Activated CD4-positive, alpha-beta T cell treated with anti-CD3 and anti-CD28 coated beads, Interleukin-2, amount 10 ng/mL, durations not matched to agents 7 days and 5 days (primary cell): Measurements from ENCODE around the gene NR1D2. TPM values are rescaled to one million over a fixed set of nuclear protein-coding genes. Genes with fewer than 3 reads are reported as not detected.
"Not testable (repeated sequence)": the region's sequence is repeated elsewhere in the genome, so short reads cannot be mapped to it uniquely, and the experiment has no call there.

ENCODE experiments used
- CTCF ChIA-PET: fragments of 350-600 bp; sonication (Branson Sonifier 250); formaldehyde crosslinking; loops from one replicate; lab custom pipeline; 2021; ENCODE audit warnings: antibody characterized with exemption; lab: Charles Lee
- POLR2A ChIA-PET: fragments of 350-600 bp; sonication (Branson Sonifier 250); formaldehyde crosslinking; loops from one replicate; lab custom pipeline; 2021; ENCODE audit warnings: antibody characterized with exemption; lab: Charles Lee
- DNase-seq: peaks from one replicate; pipeline ENCODE4 v3.0.0-alpha.2; 2020
- H3K27ac Mint-ChIP-seq: one replicate; pipeline ENCODE4 v1.8.0; 2021; ENCODE audit warnings: mild to moderate bottlenecking, moderate library complexity, mixed read lengths
- H3K27me3 Mint-ChIP-seq: one replicate; pipeline ENCODE4 v1.8.0; 2021; ENCODE audit warnings: mixed read lengths
- H3K36me3 Mint-ChIP-seq: one replicate; pipeline ENCODE4 v1.8.0; 2021; ENCODE audit warnings: low read depth, mixed read lengths
- H3K4me1 Mint-ChIP-seq: one replicate; pipeline ENCODE4 v1.8.0; 2021; ENCODE audit warnings: mixed read lengths
- H3K4me3 Mint-ChIP-seq: one replicate; pipeline ENCODE4 v1.8.0; 2021; ENCODE audit warnings: mild to moderate bottlenecking, moderate library complexity, mixed read lengths
- H3K9me3 Mint-ChIP-seq: one replicate; pipeline ENCODE4 v1.8.0; 2021; ENCODE audit warnings: mixed read lengths
- total RNA-seq, 2 experiments: library from RNA; stranded (reverse); gene quantifications; one replicate each; pipeline ENCODE4 v1.2.3, GENCODE V29; 2021

The NR1D2 gene
- total RNA-seq, 2 experiments from 2014 or later = 5.9 TPM

- Mint-ChIP-seq H3K4me1 (peaks cover 6% of the 10 kb centered on the region), H3K9me3 (no peaks in the 10 kb centered on the region), H3K4me3 (no peak overlapping the region), H3K27me3 (peaks cover 15% of the 10 kb centered on the region), H3K36me3 (no peaks in the 10 kb centered on the region), H3K27ac (no peak overlapping the region)
- CTCF ChIA-PET = no interaction called here
- DNase-seq = no peak
- POLR2A ChIA-PET = no interaction called here
These were observed 57.0 kb downstream of the NR1D2 start for GRCh38 chr3:24002129-24002528.

GRCh38 chr3:24003466-24003865 is 58.4 kb downstream of the NR1D2 start:
- H3K27me3 Mint-ChIP-seq = peaks cover 15% of the 10 kb centered on the region
- CTCF ChIA-PET = interaction anchor here (1.5 kb wide), 1 partner anchor 31 kb away, joined by 3 read pairs; no protein-coding TSS in a partner anchor
- no peaks in the 10 kb centered on the region for H3K9me3 Mint-ChIP-seq
- no peak for DNase-seq
- no peak overlapping the region for H3K4me3 Mint-ChIP-seq
- POLR2A ChIA-PET = no interaction called here
- peaks cover 6% of the 10 kb centered on the region for H3K4me1 Mint-ChIP-seq
- no peaks in the 10 kb centered on the region for H3K36me3 Mint-ChIP-seq
- no peak overlapping the region for H3K27ac Mint-ChIP-seq

DNA sequence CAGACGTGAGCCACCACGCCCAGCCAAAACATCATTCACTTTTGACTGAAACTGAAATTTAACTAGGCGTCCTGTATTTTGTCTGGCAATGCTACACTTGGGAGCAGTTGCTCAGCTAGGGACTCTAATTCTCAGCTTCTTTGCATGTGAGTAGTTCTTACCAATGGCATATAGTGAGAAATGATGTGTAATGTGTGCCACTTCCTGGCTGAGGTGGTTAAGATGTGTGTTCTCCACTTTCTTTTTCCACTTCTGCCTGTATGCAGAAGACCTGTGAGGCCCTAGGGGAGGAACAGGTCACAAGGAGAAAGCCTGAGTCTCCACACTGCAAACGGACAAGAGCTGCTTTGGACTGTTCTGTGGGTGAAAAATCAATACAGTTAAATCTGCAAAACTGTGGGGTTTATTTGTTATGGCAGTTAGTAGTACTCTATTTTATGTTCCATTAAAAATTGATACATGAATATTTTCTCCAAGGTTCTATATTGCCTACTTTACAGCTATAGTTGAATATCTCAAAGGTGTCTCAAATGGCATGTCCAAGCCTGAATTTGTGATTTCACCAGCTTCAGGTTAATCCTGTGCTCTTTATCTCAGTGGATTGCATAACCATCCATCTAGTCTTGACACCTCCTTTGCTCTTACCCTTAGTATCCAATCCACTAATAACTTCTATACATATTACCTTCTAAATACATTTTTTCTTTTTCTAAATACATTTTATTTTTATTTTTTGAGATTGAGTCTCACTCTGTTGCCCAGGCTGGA is 59.3 kb downstream of the NR1D2 start:
- Mint-ChIP-seq H3K27me3 (peaks cover 11% of the 10 kb centered on the region), H3K4me3 (no peak overlapping the region), H3K9me3 (no peaks in the 10 kb centered on the region), H3K27ac (no peak overlapping the region), H3K4me1 (peaks cover 5% of the 10 kb centered on the region), H3K36me3 (no peaks in the 10 kb centered on the region)
- ChIA-PET POLR2A (no interaction called here), CTCF (interaction anchor here (1.5 kb wide), 1 partner anchor 31 kb away, joined by 3 read pairs; no protein-coding TSS in a partner anchor)
- peak; percentile 26 for DNase-seq

DNA sequence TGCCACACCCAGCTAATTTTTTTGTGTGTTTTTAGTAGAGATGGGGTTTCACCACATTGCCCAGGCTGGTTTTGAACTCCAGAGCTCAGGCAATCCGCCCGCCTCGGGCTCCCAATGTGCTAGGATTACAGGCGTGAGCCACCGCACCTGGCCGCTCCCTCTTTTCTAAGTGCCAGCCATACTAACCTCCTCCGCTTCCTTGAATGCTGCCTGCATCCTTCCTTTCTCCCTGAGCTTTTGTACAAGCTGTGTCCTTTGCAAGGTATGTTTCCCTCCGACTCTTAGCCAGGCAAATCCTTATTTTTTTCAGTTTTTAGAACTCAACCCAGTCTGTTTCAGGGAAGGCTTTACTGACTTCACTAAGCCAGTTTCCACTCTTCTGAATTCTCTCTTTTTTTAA is 60.6 kb downstream of the NR1D2 start:
- CTCF ChIA-PET = no interaction called here
- no peaks in the 10 kb centered on the region for H3K9me3 Mint-ChIP-seq
- DNase-seq = no peak
- no peak overlapping the region for H3K4me3 Mint-ChIP-seq
- POLR2A ChIA-PET = no interaction called here
- no peaks in the 10 kb centered on the region for H3K36me3 Mint-ChIP-seq
- no peak overlapping the region for H3K27ac Mint-ChIP-seq
- H3K27me3 Mint-ChIP-seq = peaks cover 6% of the 10 kb centered on the region
- peaks cover 5% of the 10 kb centered on the region for H3K4me1 Mint-ChIP-seq

DNA sequence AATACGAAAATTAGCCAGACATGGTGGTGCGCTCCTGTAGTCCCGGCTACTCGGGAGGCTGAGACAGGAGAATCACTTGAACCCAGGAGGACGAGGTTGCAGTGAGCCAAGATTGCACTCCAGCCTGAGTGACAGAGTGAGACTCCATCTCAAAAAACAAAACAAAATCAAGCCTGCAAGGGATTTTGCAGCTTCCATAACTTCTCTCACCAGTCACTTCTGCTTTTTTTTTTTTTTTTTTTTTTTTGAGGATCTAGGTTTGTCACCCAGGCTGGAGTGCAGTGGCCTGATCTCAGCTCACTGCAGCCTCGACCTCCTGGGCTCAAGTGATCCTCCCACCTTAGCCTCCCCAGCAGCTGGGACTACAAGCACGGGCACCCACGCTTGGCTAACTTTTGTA is 65.7 kb downstream of the NR1D2 start:
- H3K4me3 Mint-ChIP-seq, DNase-seq, H3K27me3 Mint-ChIP-seq, H3K9me3 Mint-ChIP-seq, H3K27ac Mint-ChIP-seq, H3K36me3 Mint-ChIP-seq, POLR2A ChIA-PET, H3K4me1 Mint-ChIP-seq: not testable (repeated sequence)
- CTCF ChIA-PET = interaction anchor here (0.6 kb wide), 1 partner anchor 672 kb away, joined by 5 read pairs; no protein-coding TSS in a partner anchor

DNA sequence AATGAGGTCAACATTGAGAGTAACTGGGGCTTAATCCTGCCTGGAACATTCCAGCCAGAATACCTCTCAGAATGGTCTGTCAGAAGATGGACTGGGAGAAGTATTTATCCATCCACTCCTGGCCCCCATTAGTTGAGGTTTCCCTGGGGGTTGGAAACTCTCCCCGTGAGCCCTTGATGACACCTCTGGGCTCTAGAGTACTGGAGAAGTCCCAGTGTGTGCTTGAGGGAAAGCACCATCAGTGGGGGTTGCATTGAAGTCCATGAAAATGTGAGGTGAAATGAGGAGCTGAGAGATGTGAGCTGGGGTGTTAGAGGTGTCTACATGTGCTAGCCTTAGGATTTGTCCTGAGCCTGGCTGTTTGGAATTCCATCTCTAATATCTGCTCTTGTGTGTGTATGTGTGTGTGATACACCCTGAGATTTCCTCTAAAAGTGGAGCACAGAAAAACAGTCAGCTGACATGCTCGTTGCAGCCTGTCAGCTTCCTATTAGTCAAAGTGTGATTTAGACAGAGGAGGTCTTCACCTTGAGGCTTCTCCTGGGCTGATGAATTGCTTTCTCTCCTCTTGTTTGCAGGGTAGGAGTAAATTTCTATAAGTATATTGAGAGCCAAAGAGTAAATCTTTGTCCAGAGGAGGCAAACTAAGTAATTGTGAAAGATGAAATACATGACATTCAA is 67.6 kb downstream of the NR1D2 start:
- Mint-ChIP-seq H3K36me3 (no peaks in the 10 kb centered on the region), H3K9me3 (no peaks in the 10 kb centered on the region), H3K27me3 (no peaks in the 10 kb centered on the region), H3K27ac (no peak overlapping the region), H3K4me3 (no peak overlapping the region), H3K4me1 (no peaks in the 10 kb centered on the region)
- CTCF ChIA-PET = no interaction called here
- no peak for DNase-seq
- POLR2A ChIA-PET = no interaction called here

DNA sequence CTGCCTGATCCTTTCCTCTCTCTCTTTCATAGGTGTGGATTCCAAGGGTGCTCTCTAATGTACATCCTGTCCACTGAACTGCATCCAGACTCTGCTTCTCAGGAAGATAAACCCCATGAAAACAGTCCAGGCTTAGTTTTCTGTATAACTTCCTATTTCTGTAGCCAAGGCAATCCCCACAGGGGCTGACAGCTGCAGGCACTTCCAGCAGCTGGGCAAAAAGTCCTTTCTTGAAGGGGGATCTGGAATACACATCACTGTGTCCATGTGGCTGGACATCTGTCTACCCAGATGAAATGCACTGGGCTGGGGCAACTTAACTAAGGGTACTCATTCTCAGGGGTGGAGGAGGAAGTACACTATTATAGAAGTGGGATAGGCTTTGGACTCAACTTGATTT is 72.2 kb downstream of the NR1D2 start:
- Mint-ChIP-seq H3K36me3 (no peaks in the 10 kb centered on the region), H3K27ac (no peak overlapping the region), H3K4me1 (no peaks in the 10 kb centered on the region), H3K27me3 (no peaks in the 10 kb centered on the region), H3K4me3 (no peak overlapping the region), H3K9me3 (no peaks in the 10 kb centered on the region)
- ChIA-PET POLR2A (no interaction called here), CTCF (no interaction called here)
- DNase-seq = no peak

GRCh38 chr3:24018784-24019570 is 73.9 kb downstream of the NR1D2 start:
- no peak overlapping the region for H3K4me3 Mint-ChIP-seq
- CTCF ChIA-PET = no interaction called here
- H3K9me3 Mint-ChIP-seq = no peaks in the 10 kb centered on the region
- H3K4me1 Mint-ChIP-seq = no peaks in the 10 kb centered on the region
- POLR2A ChIA-PET = no interaction called here
- H3K27ac Mint-ChIP-seq = no peak overlapping the region
- no peaks in the 10 kb centered on the region for H3K27me3 Mint-ChIP-seq
- no peaks in the 10 kb centered on the region for H3K36me3 Mint-ChIP-seq
- no peak for DNase-seq

DNA sequence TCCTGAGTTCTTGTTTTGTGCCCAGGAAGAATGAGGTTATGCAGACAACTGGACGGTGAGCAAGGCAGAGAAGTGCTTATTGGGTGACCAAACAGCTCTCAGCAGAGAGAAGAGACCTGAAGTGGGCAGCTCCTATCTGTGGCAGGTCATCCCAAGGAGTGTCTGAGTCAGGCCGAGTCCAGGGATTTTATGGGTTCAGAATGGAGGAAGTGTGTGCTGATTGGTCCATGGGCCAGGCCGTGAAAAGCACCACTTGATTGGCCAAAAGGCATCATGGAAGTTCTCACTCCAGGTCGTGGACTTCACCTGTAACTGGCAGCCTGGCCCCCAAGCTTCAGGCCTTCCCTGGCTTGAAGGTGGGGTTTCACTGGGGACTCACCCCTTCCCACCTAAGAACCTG is 74.5 kb downstream of the NR1D2 start:
- H3K27me3 Mint-ChIP-seq = no peaks in the 10 kb centered on the region
- H3K36me3 Mint-ChIP-seq = no peaks in the 10 kb centered on the region
- no peak overlapping the region for H3K4me3 Mint-ChIP-seq
- H3K27ac Mint-ChIP-seq = no peak overlapping the region
- POLR2A ChIA-PET = no interaction called here
- no peak for DNase-seq
- H3K4me1 Mint-ChIP-seq = no peaks in the 10 kb centered on the region
- CTCF ChIA-PET = no interaction called here
- no peaks in the 10 kb centered on the region for H3K9me3 Mint-ChIP-seq

- H3K4me1 Mint-ChIP-seq = no peaks in the 10 kb centered on the region
- POLR2A ChIA-PET = no interaction called here
- no peaks in the 10 kb centered on the region for H3K27me3 Mint-ChIP-seq
- no peak overlapping the region for H3K27ac Mint-ChIP-seq
- H3K9me3 Mint-ChIP-seq = no peaks in the 10 kb centered on the region
- DNase-seq = no peak
- no peaks in the 10 kb centered on the region for H3K36me3 Mint-ChIP-seq
- no peak overlapping the region for H3K4me3 Mint-ChIP-seq
- CTCF ChIA-PET = no interaction called here
These were observed 75.1 kb downstream of the NR1D2 start for GRCh38 chr3:24020036-24020691.

- Mint-ChIP-seq H3K27me3 (peaks cover 2% of the 10 kb centered on the region), H3K27ac (no peak overlapping the region), H3K4me1 (no peaks in the 10 kb centered on the region), H3K4me3 (no peak overlapping the region), H3K9me3 (no peaks in the 10 kb centered on the region), H3K36me3 (no peaks in the 10 kb centered on the region)
- ChIA-PET POLR2A (no interaction called here), CTCF (no interaction called here)
- no peak for DNase-seq
These were observed 78.1 kb downstream of the NR1D2 start for GRCh38 chr3:24023197-24023596.

GRCh38 chr3:24025805-24026204 is 80.7 kb downstream of the NR1D2 start:
- peaks cover 4% of the 10 kb centered on the region for H3K27me3 Mint-ChIP-seq
- no peak overlapping the region for H3K4me3 Mint-ChIP-seq
- ChIA-PET POLR2A (no interaction called here), CTCF (no interaction called here)
- no peak for DNase-seq
- H3K4me1 Mint-ChIP-seq = no peaks in the 10 kb centered on the region
- H3K9me3 Mint-ChIP-seq = no peaks in the 10 kb centered on the region
- no peaks in the 10 kb centered on the region for H3K36me3 Mint-ChIP-seq
- H3K27ac Mint-ChIP-seq = no peak overlapping the region

DNA sequence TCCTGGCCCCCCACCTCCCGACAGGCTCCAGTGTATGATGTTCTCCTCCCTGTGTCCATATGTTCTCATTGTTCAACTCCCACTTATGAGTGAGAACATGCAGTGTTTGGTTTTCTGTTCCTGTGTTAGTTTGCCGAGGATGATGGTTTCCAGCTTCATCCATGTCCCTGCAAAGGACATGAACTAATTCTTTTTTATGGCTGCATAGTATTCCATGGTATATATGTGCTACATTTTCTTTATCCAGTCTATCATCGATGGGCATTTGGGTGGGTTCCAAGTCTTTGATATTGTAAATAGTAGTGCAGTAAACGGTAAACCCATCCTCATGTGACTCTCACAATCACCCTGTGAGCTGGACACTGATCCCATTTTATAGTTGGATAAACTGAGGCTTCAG is 81.6 kb downstream of the NR1D2 start:
- H3K4me3 Mint-ChIP-seq, DNase-seq, H3K27me3 Mint-ChIP-seq, H3K36me3 Mint-ChIP-seq, H3K4me1 Mint-ChIP-seq, CTCF ChIA-PET, H3K27ac Mint-ChIP-seq, POLR2A ChIA-PET, H3K9me3 Mint-ChIP-seq: not testable (repeated sequence)
